ENCODE results near the gene FOXJ3. TPM values are rescaled to one million over a fixed set of nuclear protein-coding genes. Genes with fewer than 3 reads are reported as not detected.

Gene FOXJ3
- total and polyA plus RNA-seq, 10 donors = 8.9 to 85.8 (median 57.3) TPM

- TF ChIP-seq POLR2AphosphoS5 (IDR thresholded peaks at IDR 0.05) = no peak
- no peak for TF ChIP-seq CTCF (IDR thresholded peaks at IDR 0.05 in 8 of 11, conservative IDR thresholded peaks at IDR 0.05 in 3 of 11)
- no peak for TF ChIP-seq POLR2A (IDR thresholded peaks at IDR 0.05)
- Histone ChIP-seq H3K4me1 (peaks cover 0 to 68% (median 34%) of the 10 kb centered on the region in 6 donors), H3K4me3 (no peak overlapping the region), H3K9me3 (no peaks in the 10 kb centered on the region), H3K27ac (no peak overlapping the region), H3K27me3 (replicated peaks in 1 of 7) (no peaks in the 10 kb centered on the region), H3K36me3 (peaks cover 0 to 26% (median 0%) of the 10 kb centered on the region in 6 donors)
- intact Hi-C loops (cut with DNase I; ENCODE audit: low total_unique reads) = no loop called here
- no peak for DNase-seq
These were observed 72.0 kb downstream of the FOXJ3 start for GRCh38 chr1:42263019-42263418.

DNA sequence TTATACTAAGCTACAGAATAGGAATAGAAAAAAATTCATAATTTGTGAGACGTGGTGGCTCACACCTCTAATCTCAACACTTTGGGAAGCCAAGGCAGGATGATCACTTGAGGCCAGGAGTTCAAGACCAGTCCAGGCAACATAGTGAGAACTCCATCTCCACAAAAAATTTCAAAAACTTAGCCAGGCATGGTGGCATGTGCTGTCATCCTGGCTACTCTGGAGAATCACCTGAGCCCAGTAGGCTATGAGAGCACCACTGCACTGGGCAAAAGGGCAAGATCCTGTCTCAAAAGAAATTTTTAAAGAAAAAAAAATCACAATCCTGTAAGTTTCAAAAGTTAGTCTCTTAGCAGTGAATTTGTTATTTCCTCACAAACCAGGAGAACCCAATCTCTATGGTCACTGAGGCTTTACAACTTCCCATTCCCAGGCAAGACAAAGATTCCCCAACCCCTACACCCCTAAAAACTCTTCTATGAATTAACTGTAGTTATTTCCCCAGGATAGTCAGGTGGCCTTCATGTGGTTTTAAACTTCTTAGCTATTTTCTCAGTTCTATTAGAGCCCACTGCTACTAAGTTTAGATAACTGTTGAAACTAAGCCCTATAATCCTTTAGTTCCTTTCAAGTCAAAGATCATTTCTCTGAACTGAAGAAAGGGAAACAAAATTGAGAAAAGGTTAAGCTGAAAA lies 74.5 kb downstream of the FOXJ3 start:
- Histone ChIP-seq H3K4me1 (peaks cover 0 to 53% (median 24%) of the 10 kb centered on the region in 6 donors), H3K27ac (peak overlapping the region in 3 of 8 donors; percentile 39 to 41 (median 40)), H3K36me3 (peaks cover 0 to 28% (median 0%) of the 10 kb centered on the region in 6 donors), H3K27me3 (replicated peaks in 1 of 7) (no peaks in the 10 kb centered on the region), H3K9me3 (no peaks in the 10 kb centered on the region), H3K4me3 (no peak overlapping the region)
- whole genome bisulfite sequencing, 5 donors = 84 to 95% (median 94%) methylated on average over 1 of the region's 1 CpG
- TF ChIP-seq POLR2AphosphoS5 (IDR thresholded peaks at IDR 0.05) (no peak), CTCF (IDR thresholded peaks at IDR 0.05 in 8 of 11, conservative IDR thresholded peaks at IDR 0.05 in 3 of 11) (no peak), POLR2A (IDR thresholded peaks at IDR 0.05) (no peak)
- no peak for DNase-seq
- intact Hi-C loops (cut with DNase I; ENCODE audit: low total_unique reads) = no loop called here

DNA sequence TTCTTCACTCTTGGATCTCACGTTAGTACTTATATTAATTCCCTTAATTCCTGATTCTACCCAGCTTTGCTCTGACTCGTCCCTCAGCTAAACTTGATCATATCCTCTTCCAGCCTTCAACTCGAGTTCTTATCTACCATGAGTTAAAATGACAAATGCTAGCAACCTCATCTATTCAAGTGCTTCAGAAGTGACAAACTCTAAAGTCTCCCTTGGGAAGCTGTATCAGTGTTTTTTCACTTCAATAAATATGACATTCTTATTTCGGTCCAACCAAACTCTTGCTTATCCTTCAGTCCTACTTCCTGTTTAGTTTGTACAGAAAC lies 75.3 kb downstream of the FOXJ3 start:
- Histone ChIP-seq H3K4me3 (no peak overlapping the region), H3K9me3 (peaks cover 0 to 7% (median 0%) of the 10 kb centered on the region in 8 donors), H3K36me3 (peaks cover 0 to 28% (median 0%) of the 10 kb centered on the region in 6 donors), H3K27ac (peak overlapping the region in 6 of 8 donors; percentile 14 to 65 (median 40)), H3K4me1 (peaks cover 0 to 46% (median 23%) of the 10 kb centered on the region in 6 donors), H3K27me3 (replicated peaks in 1 of 7) (no peaks in the 10 kb centered on the region)
- no peak for DNase-seq
- intact Hi-C loops (cut with DNase I; ENCODE audit: low total_unique reads) = no loop called here
- WGBS, 5 donors = 19 to 41% (median 28%) methylated on average over 4 of the region's 4 CpGs
- TF ChIP-seq POLR2A (IDR thresholded peaks at IDR 0.05) (no peak), POLR2AphosphoS5 (IDR thresholded peaks at IDR 0.05) (no peak), CTCF (IDR thresholded peaks at IDR 0.05 in 8 of 11, conservative IDR thresholded peaks at IDR 0.05 in 3 of 11) (no peak)

GRCh38 chr1:42259059-42259738 lies 75.8 kb downstream of the FOXJ3 start:
- 55 to 61% (median 58%) methylated on average over 4 of the region's 4 CpGs for WGBS, 5 donors
- H3K27me3 ChIP-seq (replicated peaks in 1 of 7) = no peaks in the 10 kb centered on the region
- H3K36me3 ChIP-seq = peaks cover 0 to 23% (median 0%) of the 10 kb centered on the region in 6 donors
- H3K4me3 ChIP-seq = no peak overlapping the region
- DNase-seq = no peak
- peaks cover 0 to 7% (median 0%) of the 10 kb centered on the region in 8 donors for H3K9me3 ChIP-seq
- TF ChIP-seq POLR2AphosphoS5 (IDR thresholded peaks at IDR 0.05) (no peak), CTCF (IDR thresholded peaks at IDR 0.05 in 8 of 11, conservative IDR thresholded peaks at IDR 0.05 in 3 of 11) (no peak), POLR2A (IDR thresholded peaks at IDR 0.05) (no peak)
- intact Hi-C loops (cut with DNase I; ENCODE audit: low total_unique reads) = no loop called here
- peak overlapping the region in 6 of 8 donors; percentile 14 to 65 (median 40) for H3K27ac ChIP-seq
- H3K4me1 ChIP-seq = peaks cover 0 to 43% (median 23%) of the 10 kb centered on the region in 6 donors

Data from spleen (tissue), 11 donors.